Epithelial cell of esophagus (primary cell): ENCODE data around the gene LRIG1.

Experiments
- DNase-seq: peaks from one replicate; pipeline ENCODE4 v3.0.0; 2010; ENCODE audit warnings: low read depth
- H3K4me3 ChIP-seq: 2 replicates; pipeline ENCODE4 v1.5.1; 2011; ENCODE audit warnings: mild to moderate bottlenecking, low read length, control low read depth
- CTCF ChIP-seq: IDR thresholded peaks from 2 replicates; pipeline ENCODE4 v1.5.1; 2011; ENCODE audit warnings: low read depth, mild to moderate bottlenecking, low read length, control low read depth, inconsistent platforms; ENCODE audit not compliant: insufficient read depth; ENCODE audit errors: missing control alignments

Gene LRIG1

GRCh38 chr3:66500576-66501482, at the start of gene LRIG1:
LRIG1 (minus strand) TSS chr3:66501022; CDS start chr3:66500407, 615 bp downstream.
- peak within 1 kb of the TSS; percentile 69 for H3K4me3 ChIP-seq
- peak; percentile 23 for TF ChIP-seq CTCF
- DNase-seq: peak; percentile 99

GRCh38 chr3:66544619-66545429, 44.0 kb upstream of the LRIG1 start:
- no peak overlapping the region for H3K4me3 ChIP-seq
- no peak for TF ChIP-seq CTCF
- DNase-seq: no peak

- no peak for DNase-seq
- no peak for TF ChIP-seq CTCF
- H3K4me3 ChIP-seq: no peak overlapping the region
Measured at GRCh38 chr3:66542153-66542552, 41.3 kb upstream of the LRIG1 start.

GRCh38 chr3:66539466-66539989, 38.7 kb upstream of the LRIG1 start:
- DNase-seq: no peak
- TF ChIP-seq CTCF: no peak
- H3K4me3 ChIP-seq: no peak overlapping the region

GRCh38 chr3:66538390-66538789, 37.6 kb upstream of the LRIG1 start:
- no peak for TF ChIP-seq CTCF
- no peak overlapping the region for H3K4me3 ChIP-seq
- no peak for DNase-seq

GRCh38 chr3:66537735-66538134, 36.9 kb upstream of the LRIG1 start:
- no peak overlapping the region for H3K4me3 ChIP-seq
- no peak for DNase-seq
- no peak for TF ChIP-seq CTCF
